H1 (cell line): ENCODE results near the gene CRTAC1. TPM values are rescaled to one million over a fixed set of nuclear protein-coding genes. Genes with fewer than 3 reads are reported as not detected.

Source experiments
- CTCF ChIA-PET: fragments of 300-600 bp; sonication (Branson Sonifier 250); formaldehyde crosslinking; loops from one replicate; lab custom pipeline; 2021; ENCODE audit not compliant: partially characterized antibody; lab: Charles Lee
- POLR2A ChIA-PET: fragments of 300-600 bp; sonication (Branson Sonifier 250); formaldehyde crosslinking; loops from one replicate; lab custom pipeline; 2021; ENCODE audit warnings: inconsistent platforms; ENCODE audit not compliant: partially characterized antibody; lab: Charles Lee
- DNase-seq, 2 experiments: peaks; one replicate each; pipeline versions ENCODE4 v3.0.0 to v3.0.0-alpha.2; 2010 to 2022; ENCODE audit warnings: low spot score in 2 of 2, low read depth in 1 of 2, mixed read lengths in 1 of 2
- FAIRE-seq: peaks from 2 replicates; lab custom pipeline; 2011; peaks lifted over from hg19 to GRCh38; lab: Jason Lieb, UNC
- H2AFZ ChIP-seq: 2 replicates; pipeline ENCODE4 v1.8.1; 2012; ENCODE audit warnings: low read length, inconsistent platforms
- H2AK5ac ChIP-seq: 2 replicates; pipeline ENCODE4 v1.6.1; 2013; ENCODE audit warnings: low read depth, low read length
- H2BK120ac ChIP-seq: replicated peaks from 2 replicates; pipeline ENCODE3; 2013; ENCODE audit warnings: low read depth, low read length, inconsistent platforms
- H2BK12ac ChIP-seq: 2 replicates; pipeline ENCODE4 v1.6.1; 2013; ENCODE audit warnings: low read depth, low read length
- H2BK15ac ChIP-seq: 2 replicates; pipeline ENCODE4 v1.6.1; 2013; ENCODE audit warnings: low read length
- H2BK20ac ChIP-seq: 2 replicates; pipeline ENCODE4 v1.6.1; 2013; ENCODE audit warnings: low read length
- H2BK5ac ChIP-seq: 2 replicates; pipeline ENCODE4 v1.6.1; 2013; ENCODE audit warnings: low read depth, low read length
- H3K14ac ChIP-seq: 2 replicates; pipeline ENCODE4 v1.6.1; 2013; ENCODE audit warnings: inconsistent platforms; ENCODE audit not compliant: insufficient read length
- H3K18ac ChIP-seq: 2 replicates; pipeline ENCODE4 v1.6.1; 2013; ENCODE audit warnings: low read length; ENCODE audit errors: extremely low read depth
- H3K23ac ChIP-seq: 2 replicates; pipeline ENCODE4 v1.6.1; 2013; ENCODE audit warnings: inconsistent platforms; ENCODE audit not compliant: insufficient read length
- H3K23me2 ChIP-seq: 2 replicates; pipeline ENCODE4 v1.6.1; 2013; ENCODE audit warnings: low read depth, low read length
- H3K27ac ChIP-seq: 2 replicates; pipeline ENCODE4 v1.6.1; 2011; ENCODE audit warnings: low read depth, low read length, inconsistent platforms
- H3K27me3 ChIP-seq, 4 experiments: replicated peaks in 1 of 4; 1 replicate in 1 of 4; 2 replicates in 3 of 4; pipeline versions ENCODE4 v1.6.1 to v1.8.1; 2011 to 2013; ENCODE audit warnings: low read length in 3 of 4, mild to moderate bottlenecking in 3 of 4, inconsistent platforms in 2 of 4, mixed read lengths in 2 of 4, moderate library complexity in 1 of 4; ENCODE audit not compliant: control insufficient read depth in 3 of 4, insufficient read depth in 3 of 4; ENCODE audit errors: extremely low read depth in 1 of 4
- H3K36me3 ChIP-seq, 4 experiments: 2 replicates each; pipeline versions ENCODE4 v1.6.1 to v1.8.1; 2011 to 2013; ENCODE audit warnings: mild to moderate bottlenecking in 4 of 4, low read length in 3 of 4, moderate library complexity in 2 of 4, control low read depth in 1 of 4, inconsistent platforms in 1 of 4; ENCODE audit not compliant: insufficient read depth in 4 of 4, control insufficient read depth in 2 of 4
- H3K4ac ChIP-seq: replicated peaks from 2 replicates; pipeline ENCODE3; 2013; ENCODE audit warnings: low read length, low read depth, mixed read lengths, inconsistent platforms; ENCODE audit not compliant: insufficient read length
- H3K4me1 ChIP-seq, 4 experiments: replicated peaks in 1 of 4; 1 replicate in 1 of 4; 2 replicates in 3 of 4; pipeline versions ENCODE4 v1.6.1 to v1.8.1; 2011 to 2013; ENCODE audit warnings: low read length in 3 of 4, inconsistent platforms in 2 of 4, mixed read lengths in 1 of 4; ENCODE audit not compliant: insufficient read depth in 4 of 4, control insufficient read depth in 3 of 4
- H3K4me2 ChIP-seq, 2 experiments: 2 replicates each; pipeline versions ENCODE4 v1.6.1 to v1.8.1; 2011 to 2013; ENCODE audit warnings: low read depth in 2 of 2, low read length in 2 of 2, control low read depth in 1 of 2, inconsistent platforms in 1 of 2, mild to moderate bottlenecking in 1 of 2; ENCODE audit not compliant: insufficient read depth in 1 of 2
- H3K4me3 ChIP-seq, 4 experiments: fragments of 200-600, 300-600 bp in 1 of 4; sonication (generic), shearing (Covaris generic), sonication (Bioruptor Twin) in 1 of 4; 2 replicates each; pipeline versions ENCODE4 v1.5.1 to v1.8.1; 2011 to 2016; ENCODE audit warnings: low read length in 4 of 4, low read depth in 3 of 4, control low read depth in 2 of 4, inconsistent platforms in 2 of 4, mild to moderate bottlenecking in 2 of 4, mixed read lengths in 1 of 4, moderate library complexity in 1 of 4; ENCODE audit not compliant: insufficient read depth in 2 of 4; ENCODE audit errors: extremely low read depth in 1 of 4
- H3K56ac ChIP-seq: replicated peaks from 2 replicates; pipeline ENCODE3; 2013; ENCODE audit warnings: low read depth, mild to moderate bottlenecking, mixed read lengths, low read length, inconsistent platforms; ENCODE audit not compliant: insufficient read length
- H3K79me1 ChIP-seq: 2 replicates; pipeline ENCODE4 v1.6.1; 2013; ENCODE audit warnings: low read depth, low read length, control low read depth
- H3K79me2 ChIP-seq, 2 experiments: 2 replicates each; pipeline versions ENCODE4 v1.6.1 to v1.8.1; 2012 to 2013; ENCODE audit warnings: low read length in 2 of 2, mild to moderate bottlenecking in 2 of 2, inconsistent platforms in 1 of 2; ENCODE audit not compliant: insufficient read depth in 2 of 2, control insufficient read depth in 1 of 2
- H3K9ac ChIP-seq, 4 experiments: replicated peaks in 1 of 4; 1 replicate in 1 of 4; 2 replicates in 3 of 4; pipeline versions ENCODE4 v1.6.1 to v1.8.1; 2011 to 2013; ENCODE audit warnings: low read depth in 3 of 4, low read length in 3 of 4, control low read depth in 2 of 4, mild to moderate bottlenecking in 2 of 4, moderate library complexity in 2 of 4, inconsistent platforms in 1 of 4; ENCODE audit errors: extremely low read depth in 1 of 4
- H3K9me3 ChIP-seq, 2 experiments: 2 replicates each; pipeline versions ENCODE4 v1.6.1 to v1.8.1; 2012 to 2013; ENCODE audit warnings: mild to moderate bottlenecking in 2 of 2, moderate library complexity in 2 of 2, control low read depth in 1 of 2, inconsistent platforms in 1 of 2, low read depth in 1 of 2, low read length in 1 of 2, mixed read lengths in 1 of 2; ENCODE audit not compliant: insufficient read depth in 2 of 2
- H4K20me1 ChIP-seq, 2 experiments: replicated peaks in 1 of 2; 2 replicates each; pipeline versions ENCODE3 to v1.8.1; 2011 to 2013; ENCODE audit warnings: inconsistent platforms in 2 of 2, low read length in 2 of 2, mild to moderate bottlenecking in 1 of 2; ENCODE audit not compliant: insufficient read depth in 2 of 2, control insufficient read depth in 1 of 2
- H4K5ac ChIP-seq: 2 replicates; pipeline ENCODE4 v1.6.1; 2013; ENCODE audit warnings: low read length, low read depth, mixed read lengths, inconsistent platforms; ENCODE audit not compliant: insufficient read length
- H4K8ac ChIP-seq: 2 replicates; pipeline ENCODE4 v1.8.0; 2013; ENCODE audit warnings: mild to moderate bottlenecking, moderate library complexity, low read length, inconsistent platforms; ENCODE audit not compliant: insufficient read depth; ENCODE audit errors: extremely low read depth
- H4K91ac ChIP-seq: replicated peaks from 2 replicates; pipeline ENCODE3; 2013; ENCODE audit warnings: low read length, mixed read lengths, inconsistent platforms; ENCODE audit not compliant: insufficient read length
- CBX5 ChIP-seq: fragments of 300-800, 300-1000 bp; sonication (generic); IDR thresholded peaks from 2 replicates; pipeline ENCODE4 v1.7.1; 2016; ENCODE audit warnings: antibody characterized with exemption, low read length, low read depth
- SRF ChIP-seq: IDR thresholded peaks from 2 replicates; pipeline ENCODE4 v1.6.1; 2011; ENCODE audit warnings: mild to moderate bottlenecking, low read depth, low read length, moderate library complexity
- WGBS, 2 experiments: shearing (Covaris generic) in 1 of 2; methylation state at CpG; one replicate each; pipeline versions ENCODE4 v1.1.6 to v1.1.7; 2013 to 2015; ENCODE audit warnings: low lambda C conversion rate in 2 of 2, mixed read lengths in 2 of 2, inconsistent platforms in 1 of 2, low coverage in 1 of 2, missing lambda C conversion rate in 1 of 2; ENCODE audit not compliant: insufficient replicate concordance in 2 of 2, insufficient coverage in 1 of 2, insufficient read length in 1 of 2; ENCODE audit errors: extremely low coverage in 1 of 2, missing lambda C conversion rate in 1 of 2; 5-methylcytosine and 5-hydroxymethylcytosine counted together
- polyA plus RNA-seq, 7 experiments: library from polyadenylated mRNA; depleted of rRNA in 3 of 7; stranded (reverse) in 5 of 7; unstranded in 2 of 7; fragments of >200 nt in 5 of 7; fragments of 200-250 nt in 2 of 7; gene quantifications; 1 replicate in 5 of 7; 2 replicates in 1 of 7; 4 replicates in 1 of 7; pipeline versions ENCODE4 v1.2.1 to v1.2.3, GENCODE V29; 2011 to 2013; ENCODE audit warnings: missing spikeins in 2 of 7, mixed read lengths in 2 of 7
- total RNA-seq: library from RNA; stranded (reverse); fragmentation: NEBNext Ultra II Directional; extraction: Animal tissue kit (Norgen Biotek cat#: 25700); gene quantifications from 2 replicates; pipeline ENCODE4 v1.2.1, GENCODE V29; 2021
- TF ChIP-seq, protein P1 (sequence below): IDR thresholded peaks from 2 replicates; pipeline ENCODE4 v1.6.1; 2011; ENCODE audit warnings: low read depth, mild to moderate bottlenecking, low read length; ENCODE audit not compliant: insufficient read depth

The CRTAC1 gene
- total and polyA plus RNA-seq, 2 of the 8 experiments (the other 6 are each of a cell fraction or from before 2014, with no cell fraction given) = 0.91 to 1.2 TPM

DNA sequence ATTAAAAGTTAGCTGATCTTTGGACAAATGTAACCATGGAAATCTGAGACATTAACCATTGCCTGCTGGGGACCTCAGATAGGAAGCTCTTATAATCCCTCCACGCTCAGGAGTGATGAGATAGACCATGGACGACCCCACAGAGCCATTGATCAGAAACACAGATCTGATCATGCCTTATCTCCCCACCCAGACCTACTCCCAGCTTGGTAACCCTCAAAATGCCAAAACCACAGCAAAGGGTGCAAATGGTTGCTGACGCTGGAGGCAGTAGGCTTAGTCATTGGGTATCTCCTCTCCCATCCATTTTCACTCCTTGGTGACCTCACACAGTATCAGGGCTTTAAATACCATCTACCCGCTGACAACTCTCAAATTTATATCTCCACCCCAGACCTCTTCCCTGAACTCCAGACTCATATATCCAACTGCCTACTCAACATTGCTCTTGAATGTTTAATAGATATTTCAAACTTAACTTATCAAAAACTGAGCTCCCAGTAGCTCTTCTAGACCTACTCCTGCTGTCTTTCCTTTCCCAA, 60.8 kb downstream of the CRTAC1 start:
- Histone ChIP-seq H3K79me1 (no peaks in the 10 kb centered on the region), H3K4me2 (no peak overlapping the region), H2BK120ac (no peak overlapping the region), H3K56ac (no peak overlapping the region), H2BK15ac (no peak overlapping the region), H4K20me1 (no peaks in the 10 kb centered on the region), H2BK20ac (no peak overlapping the region), H3K4me1 (peaks cover 0 to 4% (median 3%) of the 10 kb centered on the region in 4 experiments; a peak in 6 of 7 replicates), H3K27ac (no peak overlapping the region), H2BK5ac (no peak overlapping the region), H3K9ac (no peak overlapping the region), H2BK12ac (no peak overlapping the region), H3K4me3 (no peak overlapping the region), H3K9me3 (no peaks in the 10 kb centered on the region), H3K27me3 (peaks cover 1 to 15% (median 12%) of the 10 kb centered on the region in 4 experiments), H2AK5ac (no peak overlapping the region), H3K36me3 (no peaks in the 10 kb centered on the region), H3K23me2 (peaks cover 4% of the 10 kb centered on the region; the same call in 1 of the 2 replicates), H3K79me2 (no peaks in the 10 kb centered on the region), H4K8ac (no peak overlapping the region), H2AFZ (no peak overlapping the region), H3K14ac (no peak overlapping the region), H4K5ac (no peak overlapping the region), H4K91ac (no peak overlapping the region), H3K23ac (no peak overlapping the region), H3K18ac (no peak overlapping the region), H3K4ac (no peak overlapping the region)
- no peak for FAIRE-seq
- POLR2A ChIA-PET = no interaction called here
- 82% methylated on average over 4 of the region's 4 CpGs; no CpG with 5 or more reads in 1 of the 2 experiments for WGBS, 2 experiments
- DNase-seq = no peak
- TF ChIP-seq, protein P1, sequence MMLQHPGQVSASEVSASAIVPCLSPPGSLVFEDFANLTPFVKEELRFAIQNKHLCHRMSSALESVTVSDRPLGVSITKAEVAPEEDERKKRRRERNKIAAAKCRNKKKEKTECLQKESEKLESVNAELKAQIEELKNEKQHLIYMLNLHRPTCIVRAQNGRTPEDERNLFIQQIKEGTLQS = no peak
- TF ChIP-seq SRF = no peak
- no peak for TF ChIP-seq CBX5
- CTCF ChIA-PET = interaction anchor here (0.5 to 2.0 kb wide), 6 partner anchors 9 to 138 kb away, joined by 3 to 8 read pairs (median 4); no protein-coding TSS in a partner anchor
